ENCODE data around the gene DLX4. TPM values are rescaled to one million over a fixed set of nuclear protein-coding genes. Genes with fewer than 3 reads are reported as not detected.

Gene DLX4
- total RNA-seq, 1 donor: not detected

GRCh38 chr17:49997773-49998703 is 29.0 kb downstream of the DLX4 start:
- H3K4me3 ChIP-seq (ENCODE audit: low read depth, low read length): no peak overlapping the region
- TF ChIP-seq CTCF (IDR thresholded peaks at IDR 0.05; ENCODE audit: insufficient read depth, low read length): peak; percentile 89
- DNase-seq (ENCODE audit: low read depth): peak; percentile 87

GRCh38 chr17:49998836-49999511 is 30.0 kb downstream of the DLX4 start:
- TF ChIP-seq CTCF (IDR thresholded peaks at IDR 0.05; ENCODE audit: insufficient read depth, low read length): no peak
- DNase-seq (ENCODE audit: low read depth): no peak
- no peak overlapping the region for H3K4me3 ChIP-seq (ENCODE audit: low read depth, low read length)

GRCh38 chr17:50003911-50004310 is 34.9 kb downstream of the DLX4 start:
- no peak for DNase-seq (ENCODE audit: low read depth)
- no peak for TF ChIP-seq CTCF (IDR thresholded peaks at IDR 0.05; ENCODE audit: insufficient read depth, low read length)
- no peak overlapping the region for H3K4me3 ChIP-seq (ENCODE audit: low read depth, low read length)

GRCh38 chr17:50009282-50009681 is 40.3 kb downstream of the DLX4 start:
- TF ChIP-seq CTCF (IDR thresholded peaks at IDR 0.05; ENCODE audit: insufficient read depth, low read length): no peak
- H3K4me3 ChIP-seq (ENCODE audit: low read depth, low read length): no peak overlapping the region
- no peak for DNase-seq (ENCODE audit: low read depth)

GRCh38 chr17:50013079-50013478 is 44.1 kb downstream of the DLX4 start:
- no peak for DNase-seq (ENCODE audit: low read depth)
- no peak overlapping the region for H3K4me3 ChIP-seq (ENCODE audit: low read depth, low read length)
- TF ChIP-seq CTCF (IDR thresholded peaks at IDR 0.05; ENCODE audit: insufficient read depth, low read length): no peak

- H3K4me3 ChIP-seq (ENCODE audit: low read depth, low read length): no peak overlapping the region
- DNase-seq (ENCODE audit: low read depth): no peak
- no peak for TF ChIP-seq CTCF (IDR thresholded peaks at IDR 0.05; ENCODE audit: insufficient read depth, low read length)
Measured at GRCh38 chr17:50014471-50015088, 45.6 kb downstream of the DLX4 start.
